Stimulated activated CD4-positive, alpha-beta T cell treated with anti-CD3 and anti-CD28 coated beads, Interleukin-1b, Interleukin-23, amount 100 ng/mL, for 24 hours (primary cell): ENCODE results near the gene RTKN.
"Not testable (repeated sequence)": the region's sequence is repeated elsewhere in the genome, so short reads cannot be mapped to it uniquely, and the experiment has no call there.

Experiments
- DNase-seq, 4 experiments: peaks; one replicate each; pipeline ENCODE4 v3.0.0-alpha.2; 2020; ENCODE audit warnings: low read depth in 4 of 4, low spot score in 1 of 4

RTKN gene

GRCh38 chr2:74439373-74439772 lies 2.4 kb downstream of the RTKN start:
- DNase-seq: no peak

DNA sequence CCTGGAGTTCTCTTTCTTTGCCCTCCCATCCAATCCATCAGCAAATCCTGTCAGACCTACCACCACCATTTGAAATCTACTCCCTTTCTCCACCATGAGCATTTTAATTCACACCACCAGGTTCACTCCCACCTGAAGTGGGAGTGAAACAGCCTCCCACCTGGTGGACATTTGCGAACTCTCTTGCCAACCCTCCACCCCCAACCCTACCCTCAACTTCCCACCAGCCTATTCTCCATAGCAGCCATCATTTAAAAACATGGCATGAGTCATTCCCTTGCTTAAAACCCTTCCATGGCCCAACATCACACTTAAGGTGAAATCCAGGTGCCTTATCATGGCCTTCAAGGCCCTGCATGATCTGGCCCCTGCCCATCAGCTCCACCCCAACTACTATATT lies 3.5 kb downstream of the RTKN start:
- no peak for DNase-seq

DNA sequence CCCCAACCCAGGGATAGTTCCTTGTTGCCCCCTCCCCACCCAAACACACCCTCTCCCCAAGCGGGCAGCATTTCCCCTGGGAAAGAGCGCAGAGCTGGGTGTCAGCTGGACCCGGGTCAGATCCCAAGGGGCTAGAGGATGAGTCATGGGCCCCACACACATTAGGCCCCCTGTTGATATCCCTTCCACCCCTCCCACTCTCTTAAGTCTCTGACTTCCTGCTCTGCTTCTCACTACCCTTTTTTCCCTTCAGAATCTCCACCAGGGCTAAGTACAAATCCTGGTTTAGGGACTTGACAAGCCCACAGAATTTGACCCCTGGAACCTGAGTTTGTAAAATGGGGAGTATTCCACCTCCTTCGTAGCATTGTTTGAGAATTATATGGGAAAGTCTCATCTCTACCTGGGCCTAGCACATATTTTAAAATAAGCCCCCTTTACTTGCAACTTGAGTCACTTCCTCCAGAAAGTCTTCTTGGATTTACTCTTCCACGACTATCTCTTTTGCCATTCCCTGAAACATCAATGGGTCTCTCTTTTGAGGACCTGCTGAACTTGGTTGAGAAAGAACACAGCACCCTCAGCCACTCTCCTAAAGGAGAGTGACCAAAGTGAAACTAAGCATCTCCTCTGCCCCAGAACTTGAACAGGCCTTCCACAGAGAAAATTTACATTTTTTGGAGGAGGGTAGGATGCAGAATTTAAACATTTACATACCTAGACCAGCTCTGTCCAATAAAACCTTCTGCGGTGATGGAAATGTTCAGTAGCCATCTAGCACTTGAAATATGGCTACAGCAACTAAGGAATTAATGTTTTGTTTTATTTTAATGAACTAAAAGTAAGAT lies 4.7 kb downstream of the RTKN start:
- no peak for DNase-seq

DNA sequence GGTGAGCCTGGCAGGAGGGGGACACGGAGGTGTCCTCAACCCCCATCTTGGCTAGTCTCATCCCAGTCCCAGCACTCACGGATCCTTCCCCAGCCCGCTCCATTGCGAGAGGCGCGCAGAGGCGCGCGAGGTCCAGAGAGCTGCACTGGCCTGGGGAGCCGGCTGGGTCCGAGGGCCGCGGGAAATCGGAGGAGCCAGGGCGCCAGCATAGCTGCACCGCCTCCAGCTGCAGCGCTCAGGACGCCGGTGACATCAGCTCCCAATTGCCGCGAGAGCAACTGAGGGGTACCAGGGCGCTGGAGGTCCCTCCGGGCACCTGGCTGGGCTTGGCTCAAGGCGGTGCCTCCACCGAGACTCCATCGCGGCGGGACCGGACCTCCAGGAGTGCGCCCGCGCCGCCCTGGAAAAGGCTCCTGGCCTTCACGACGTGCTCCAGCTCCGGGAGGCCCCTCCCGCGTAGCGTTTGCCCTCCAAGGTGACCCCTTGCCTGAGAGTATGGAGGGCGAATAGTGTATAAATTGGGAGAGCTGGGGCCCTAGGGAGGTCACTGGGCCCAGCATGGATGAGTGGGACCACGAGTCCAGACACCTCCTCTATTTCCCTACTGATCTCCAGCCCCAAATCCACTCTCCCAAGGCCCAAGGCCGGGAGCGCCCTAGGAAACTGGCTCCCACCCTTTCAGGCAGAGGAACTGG lies 5.5 kb downstream of the RTKN start:
- no peak for DNase-seq

DNA sequence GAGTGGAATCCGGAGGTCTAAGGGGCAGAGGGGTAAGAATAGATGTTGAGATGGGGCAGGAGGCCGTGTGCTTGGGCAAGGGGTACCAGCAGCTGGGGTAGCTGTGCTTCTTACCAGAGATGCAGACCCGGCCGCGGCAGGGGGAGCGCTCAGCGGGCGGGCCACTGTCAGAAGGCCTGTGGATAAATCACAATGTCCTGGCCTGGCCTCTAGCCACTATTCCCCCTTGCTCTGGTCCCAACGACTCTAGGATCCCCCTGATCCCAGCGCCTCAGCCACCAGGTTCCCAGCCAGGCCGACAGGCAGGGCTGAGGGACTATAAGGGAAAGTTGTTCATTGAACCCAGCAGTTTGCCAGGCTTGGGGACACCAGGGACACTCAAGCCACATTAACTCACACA lies 11.2 kb downstream of the RTKN start:
- DNase-seq: no peak

DNA sequence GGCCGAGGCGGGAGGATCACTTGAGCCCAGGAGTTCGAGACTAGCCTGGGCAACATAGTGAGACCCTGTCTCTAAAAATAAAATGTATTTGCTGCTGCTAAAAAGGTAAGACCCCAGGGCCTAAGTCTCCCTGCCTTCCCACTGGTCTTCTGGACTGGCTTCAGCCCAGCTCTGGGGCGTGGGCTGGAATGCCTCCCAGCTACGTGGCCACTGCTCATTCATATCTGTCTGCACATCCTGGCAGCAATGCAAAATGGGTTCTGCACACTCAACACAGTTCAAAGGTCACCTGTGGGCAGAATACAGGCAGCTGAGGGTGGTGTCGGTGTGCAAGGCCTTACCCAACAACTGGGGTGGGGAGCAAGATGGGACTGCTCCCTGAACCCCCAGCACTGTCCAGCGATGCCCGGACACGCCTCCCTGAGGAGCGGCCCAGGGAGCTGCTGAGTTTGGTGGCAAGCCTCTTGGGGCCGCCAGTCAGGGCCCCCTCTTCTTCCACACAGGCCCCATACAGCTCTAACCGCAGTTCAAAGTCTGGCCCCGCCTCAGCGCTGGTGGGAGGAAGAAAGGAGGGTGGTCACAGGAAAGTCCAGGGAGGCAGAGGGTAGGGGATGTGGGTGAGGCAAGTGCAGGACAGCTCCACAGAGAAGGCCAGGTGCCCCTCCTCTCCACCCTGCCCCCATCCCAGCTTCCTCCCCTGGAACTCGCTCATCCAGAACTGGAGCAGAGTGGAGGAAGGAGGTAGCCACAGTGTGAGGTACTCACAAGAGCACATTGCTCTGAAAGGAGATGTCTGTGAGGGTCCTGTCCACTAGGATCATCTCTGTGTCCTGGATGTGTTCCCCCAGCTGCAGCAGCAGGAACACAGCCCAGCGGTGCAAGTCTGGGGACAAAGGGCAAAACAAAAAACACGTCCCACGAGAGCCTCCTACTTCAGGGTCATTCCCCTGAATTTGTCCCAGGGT lies 12.0 kb downstream of the RTKN start:
- no peak for DNase-seq

GRCh38 chr2:74428675-74429074 lies 13.1 kb downstream of the RTKN start:
- no peak for DNase-seq

DNA sequence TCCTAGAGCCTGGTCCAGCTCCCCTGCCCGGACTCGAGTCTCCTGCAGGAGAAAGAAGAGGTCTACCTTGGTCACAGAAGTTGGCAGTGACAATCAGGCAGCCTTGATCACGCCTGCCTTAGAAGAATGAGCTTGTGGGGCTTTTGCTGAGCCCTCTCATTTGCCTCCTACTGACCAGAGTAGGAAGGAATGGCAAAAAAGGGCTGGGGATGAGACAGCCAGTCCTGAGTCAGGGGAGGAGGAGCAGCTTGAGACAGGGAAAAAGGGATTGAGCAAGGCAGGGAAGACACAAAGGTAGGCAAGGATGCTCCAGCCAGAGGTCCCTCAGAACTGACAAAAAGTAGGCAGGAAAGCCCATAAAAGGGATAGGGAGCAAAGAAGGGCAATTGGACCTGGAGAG lies 14.2 kb downstream of the RTKN start:
- DNase-seq: no peak

- DNase-seq: no peak
Observed at GRCh38 chr2:74426181-74426758, 15.5 kb downstream of the RTKN start.

GRCh38 chr2:74425523-74425922 lies 16.2 kb downstream of the RTKN start:
- no peak for DNase-seq

DNA sequence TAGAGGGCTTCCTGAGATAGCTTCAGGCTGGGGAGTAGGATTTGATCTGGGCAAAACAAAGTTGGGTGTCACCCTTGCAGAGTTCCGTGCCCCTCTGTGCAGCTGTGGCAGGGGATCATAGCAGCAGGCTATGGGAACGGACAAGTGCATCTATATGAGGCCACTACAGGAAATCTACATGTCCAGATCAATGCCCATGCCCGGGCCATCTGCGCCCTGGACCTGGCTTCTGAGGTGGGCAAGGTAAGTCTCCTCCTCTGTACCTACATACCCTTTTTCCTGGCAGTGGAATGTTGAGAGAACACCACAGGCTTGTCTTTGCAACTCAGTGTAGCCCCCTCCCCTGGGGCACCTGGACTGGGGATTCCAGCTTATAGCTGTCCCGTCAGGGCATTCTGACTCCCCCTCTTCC lies 16.7 kb downstream of the RTKN start:
- no peak for DNase-seq

DNA sequence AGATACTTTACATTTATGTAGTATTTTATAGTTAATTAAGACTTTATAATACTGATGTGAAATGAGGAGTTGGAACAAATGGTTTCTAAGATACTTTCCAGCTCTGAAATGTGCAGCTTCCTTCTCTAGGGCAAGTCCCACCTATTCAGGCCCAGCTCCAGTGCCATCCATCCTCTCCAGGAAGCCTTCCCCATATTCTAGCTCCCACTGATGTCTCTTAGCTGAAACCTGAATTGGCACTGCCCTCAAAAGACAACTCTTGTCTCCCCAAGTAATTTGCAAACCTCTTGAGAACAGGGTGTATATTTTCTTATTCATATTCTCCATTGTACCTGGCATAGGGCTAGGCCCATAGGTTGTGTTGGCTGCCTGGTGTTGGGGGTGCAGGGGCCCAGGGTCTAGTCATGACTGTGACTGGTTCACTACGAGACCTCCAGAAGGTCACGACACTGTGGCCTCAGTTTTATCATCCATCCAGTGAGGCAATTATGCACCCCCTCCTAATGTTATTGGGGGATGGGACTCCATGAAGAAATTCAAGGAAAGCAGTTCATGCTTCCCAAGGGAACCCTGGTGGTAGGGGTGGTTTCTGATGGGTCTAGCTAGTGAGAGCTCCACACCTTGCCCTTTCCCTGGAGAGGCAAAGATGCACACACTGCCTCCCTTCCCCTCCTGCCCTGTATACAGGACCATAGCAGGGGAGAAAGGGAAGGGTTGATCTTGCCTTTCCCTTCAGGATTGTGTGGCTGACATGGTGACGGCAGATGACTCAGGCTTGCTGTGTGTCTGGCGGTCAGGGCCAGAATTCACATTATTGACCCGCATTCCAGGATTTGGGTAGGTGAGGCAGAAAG lies 17.4 kb downstream of the RTKN start:
- DNase-seq: no peak

DNA sequence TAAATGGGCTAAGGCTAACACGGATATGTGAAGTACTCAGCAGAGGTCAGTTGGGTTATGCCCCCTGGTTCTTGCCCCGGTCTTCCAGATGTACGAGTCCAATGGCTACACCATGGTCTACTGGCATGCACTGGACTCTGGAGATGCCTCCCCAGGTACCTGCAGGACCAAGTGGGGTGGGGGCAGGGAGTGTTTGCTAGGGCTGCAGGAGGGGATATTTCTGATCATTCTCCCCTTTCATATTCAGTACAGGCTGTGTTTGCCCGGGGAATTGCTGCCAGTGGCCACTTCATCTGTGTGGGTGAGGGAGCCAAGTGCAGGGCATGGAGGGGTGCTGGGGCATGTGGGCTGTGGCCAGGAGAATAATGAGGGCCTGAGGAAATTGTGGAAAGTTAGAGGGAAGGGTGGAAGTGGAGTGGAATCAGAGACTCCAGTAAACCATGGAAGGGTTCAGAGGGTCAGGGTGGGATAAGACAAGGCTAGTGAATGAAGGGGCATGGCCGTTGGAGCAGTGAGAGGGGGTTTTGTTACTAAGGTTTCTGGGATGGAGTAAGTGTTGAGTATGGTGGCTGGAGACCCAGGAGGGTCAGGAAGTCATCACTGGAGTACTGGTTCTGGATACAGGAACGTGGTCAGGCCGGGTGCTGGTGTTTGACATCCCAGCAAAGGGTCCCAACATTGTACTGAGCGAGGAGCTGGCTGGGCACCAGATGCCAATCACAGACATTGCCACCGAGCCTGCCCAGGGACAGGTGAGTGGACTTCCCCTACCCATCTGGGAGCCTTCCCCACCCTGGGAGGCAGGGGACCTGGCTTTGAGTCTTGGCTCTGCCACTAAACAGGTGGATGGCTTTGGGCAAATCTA lies 18.3 kb downstream of the RTKN start:
- DNase-seq: no peak

DNA sequence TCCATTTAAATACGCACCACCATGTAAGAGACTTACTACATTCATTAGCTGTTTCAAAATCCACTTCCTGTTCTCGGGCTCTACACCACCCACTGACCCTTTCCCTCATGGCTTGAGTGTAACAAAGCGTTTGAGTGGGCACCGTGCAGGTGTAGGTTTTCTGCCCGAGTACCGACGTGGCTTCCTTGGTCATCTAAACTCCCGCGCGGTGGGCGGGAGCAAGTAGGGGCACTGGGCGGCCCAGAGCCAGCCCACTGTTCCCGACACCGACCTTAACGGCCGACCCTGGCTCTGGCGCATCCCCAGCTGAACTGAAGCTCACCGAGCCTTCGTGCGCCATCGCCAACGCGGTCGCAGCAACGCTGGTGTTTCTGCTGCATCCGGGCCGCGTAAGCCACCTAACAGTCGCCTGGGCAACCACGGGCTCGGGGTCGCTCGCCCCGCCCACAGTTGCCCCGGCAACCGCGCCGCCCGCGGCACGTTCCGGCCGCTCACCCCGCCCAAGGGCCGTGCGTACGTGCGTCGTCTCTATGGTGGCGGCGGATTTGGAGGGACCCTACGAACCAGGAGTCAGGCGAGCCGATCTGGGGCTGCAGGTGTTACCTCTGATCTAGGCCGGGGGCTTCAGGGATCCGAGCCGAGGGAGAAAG lies 20.4 kb downstream of the RTKN start, which contains the start of the genes C2orf81 and WDR54:
Gene C2orf81 (minus strand): TSS at position 399 of the 650 bp plus-strand sequence. CDS start 59 bp downstream, at position 340.
Gene WDR54 (plus strand): TSS at position 510 of the 650 bp plus-strand sequence. CDS start 424 bp downstream, outside the sequence.
- DNase-seq: peak; percentile 86 to 95 (median 90)

GRCh38 chr2:74420443-74421103 lies 21.2 kb downstream of the RTKN start:
- DNase-seq: not testable (repeated sequence)

- DNase-seq: no peak
Observed at GRCh38 chr2:74420006-74420405, 21.7 kb downstream of the RTKN start.

DNA sequence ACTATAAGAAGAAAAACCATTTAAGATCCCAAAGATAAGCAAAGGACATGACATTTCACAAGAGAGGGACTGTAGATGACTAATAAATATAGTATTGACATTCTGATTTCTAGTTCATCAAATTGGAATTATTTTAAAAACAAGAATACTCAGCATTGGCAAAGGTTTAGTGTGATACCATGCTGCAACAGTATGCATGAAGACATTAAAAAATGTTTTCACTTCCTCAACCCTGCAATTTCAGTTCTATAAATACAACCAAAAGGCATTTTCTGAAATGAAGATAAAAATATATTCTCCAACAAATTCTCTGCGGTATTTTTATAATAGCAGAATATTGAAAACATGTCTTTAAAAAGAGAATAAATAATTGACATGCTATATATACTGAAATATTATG lies 22.4 kb downstream of the RTKN start:
- DNase-seq: no peak

DNA sequence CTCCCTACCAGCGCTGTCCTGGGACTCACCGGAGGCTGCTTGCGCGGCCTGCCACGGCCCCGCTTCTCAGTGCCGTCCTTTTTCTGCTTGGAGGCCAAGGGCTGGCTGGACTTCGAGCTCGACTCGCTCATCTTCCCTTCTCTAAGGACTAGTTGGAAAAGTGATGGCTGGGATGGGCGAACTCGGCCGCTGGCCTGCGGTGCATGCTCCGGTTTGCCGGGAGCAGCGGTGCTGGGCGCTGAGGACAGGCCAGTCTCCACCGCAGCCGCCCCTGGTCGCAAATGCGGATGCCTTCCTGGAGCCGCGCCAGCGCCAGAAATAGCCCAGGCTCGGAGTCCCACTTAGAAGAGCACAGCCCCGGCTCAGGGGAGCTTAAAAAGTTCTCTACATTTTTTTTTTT lies 23.4 kb downstream of the RTKN start:
- no peak for DNase-seq
